Skeletal muscle tissue (tissue), 4 donors: ENCODE data around the gene CCDC121. TPM values are rescaled to one million over a fixed set of nuclear protein-coding genes. Genes with fewer than 3 reads are reported as not detected.

ENCODE experiments used
- H3K27ac ChIP-seq: one replicate; pipeline ENCODE4 v1.7.0; 2013; ENCODE audit warnings: mild to moderate bottlenecking, low read depth, low read length, inconsistent platforms
- H3K27me3 ChIP-seq, 3 donors: one replicate each; pipeline ENCODE4 v1.7.0; 2013; ENCODE audit warnings: low read length in 3 of 3; ENCODE audit not compliant: control insufficient read depth in 3 of 3, insufficient read depth in 3 of 3
- H3K36me3 ChIP-seq, 3 donors: one replicate each; pipeline ENCODE4 v1.7.0; 2013; ENCODE audit warnings: low read length in 3 of 3; ENCODE audit not compliant: control insufficient read depth in 3 of 3, insufficient read depth in 3 of 3
- H3K4me1 ChIP-seq, 3 donors: one replicate each; pipeline ENCODE4 v1.7.0; 2013; ENCODE audit warnings: low read length in 3 of 3, mild to moderate bottlenecking in 3 of 3; ENCODE audit not compliant: control insufficient read depth in 3 of 3, insufficient read depth in 3 of 3
- H3K4me3 ChIP-seq, 3 donors: one replicate each; pipeline ENCODE4 v1.7.0; 2013; ENCODE audit warnings: low read length in 3 of 3
- H3K9ac ChIP-seq, 3 donors: one replicate each; pipeline ENCODE4 v1.7.0; 2013; ENCODE audit warnings: low read length in 3 of 3, mild to moderate bottlenecking in 3 of 3, moderate library complexity in 2 of 3, low read depth in 1 of 3
- H3K9me3 ChIP-seq, 3 donors: one replicate each; pipeline ENCODE4 v1.7.0; 2013; ENCODE audit warnings: low read length in 3 of 3; ENCODE audit not compliant: control insufficient read depth in 3 of 3
- total RNA-seq: library from RNA; depleted of rRNA; stranded (reverse); fragments of >200 nt; gene quantifications from one replicate; pipeline ENCODE4 v1.2.3, GENCODE V29; 2014
- donor health status: Osteomylitis.

Gene CCDC121, protein sequence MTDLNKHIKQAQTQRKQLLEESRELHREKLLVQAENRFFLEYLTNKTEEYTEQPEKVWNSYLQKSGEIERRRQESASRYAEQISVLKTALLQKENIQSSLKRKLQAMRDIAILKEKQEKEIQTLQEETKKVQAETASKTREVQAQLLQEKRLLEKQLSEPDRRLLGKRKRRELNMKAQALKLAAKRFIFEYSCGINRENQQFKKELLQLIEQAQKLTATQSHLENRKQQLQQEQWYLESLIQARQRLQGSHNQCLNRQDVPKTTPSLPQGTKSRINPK
- 6.3 TPM for total RNA-seq

DNA sequence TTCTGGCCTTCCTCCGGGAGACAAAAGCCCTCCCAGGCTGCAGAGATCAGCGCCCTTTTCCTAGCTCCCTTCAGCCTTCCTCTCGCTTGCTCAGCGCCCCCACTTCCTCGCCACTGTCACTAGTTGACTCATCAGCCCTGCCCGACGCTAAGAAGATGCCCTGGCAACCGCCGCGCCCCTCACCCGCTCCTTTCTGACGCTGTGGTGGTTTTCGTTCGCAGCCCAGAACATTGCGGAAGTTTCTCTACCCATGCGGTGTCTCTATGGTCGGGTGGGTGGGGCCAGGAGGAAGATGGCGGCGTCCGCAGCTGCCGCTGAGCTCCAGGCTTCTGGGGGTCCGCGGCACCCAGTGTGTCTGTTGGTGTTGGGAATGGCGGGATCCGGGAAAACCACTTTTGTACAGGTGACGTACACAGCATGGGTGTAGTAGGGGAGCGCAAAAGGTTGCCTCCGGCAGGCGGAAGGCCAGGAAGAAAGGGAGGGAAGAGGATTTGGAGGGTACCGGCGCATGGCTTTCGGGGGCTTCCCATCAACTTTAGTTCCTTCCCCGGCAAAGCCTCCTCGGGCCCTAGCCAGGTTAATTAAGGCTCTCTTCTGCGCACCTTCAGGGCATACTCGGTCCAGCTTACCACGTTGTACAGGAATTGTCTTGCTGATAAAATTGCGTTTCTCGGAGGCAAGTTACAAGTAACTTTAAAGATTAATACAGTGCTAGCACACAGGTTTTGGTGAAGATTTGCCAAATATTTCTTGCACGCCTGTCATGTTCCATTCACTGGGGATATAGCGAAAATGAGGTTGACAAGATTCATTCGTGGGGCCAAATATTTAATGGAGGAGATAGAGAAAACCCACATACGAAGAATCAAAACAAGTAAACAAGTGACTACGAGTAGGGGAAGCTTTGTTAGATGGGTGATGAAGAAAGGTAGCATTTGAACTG is at the start of gene CCDC121, which contains the start of gene GPN1:
CCDC121 (minus strand) TSS at position 246 of the 943 bp plus-strand sequence. CDS start 1,213 bp downstream, outside the sequence.
GPN1 (plus strand) TSS at position 284 of the 943 bp plus-strand sequence; CDS start at position 293, 9 bp downstream.
- peak within 1 kb of the TSS; percentile 94 to 98 (median 94) for H3K4me3 ChIP-seq
- no peaks in the 10 kb centered on the region for H3K9me3 ChIP-seq
- H3K27me3 ChIP-seq = no peaks in the 10 kb centered on the region
- H3K9ac ChIP-seq = peak within 1 kb of the TSS; percentile 92 to 95 (median 94)
- peaks cover 14 to 29% (median 21%) of the 10 kb centered on the region in 3 donors for H3K36me3 ChIP-seq
- H3K27ac ChIP-seq = peak within 1 kb of the TSS; percentile 70
- peaks cover 11 to 22% (median 14%) of the 10 kb centered on the region in 3 donors for H3K4me1 ChIP-seq

DNA sequence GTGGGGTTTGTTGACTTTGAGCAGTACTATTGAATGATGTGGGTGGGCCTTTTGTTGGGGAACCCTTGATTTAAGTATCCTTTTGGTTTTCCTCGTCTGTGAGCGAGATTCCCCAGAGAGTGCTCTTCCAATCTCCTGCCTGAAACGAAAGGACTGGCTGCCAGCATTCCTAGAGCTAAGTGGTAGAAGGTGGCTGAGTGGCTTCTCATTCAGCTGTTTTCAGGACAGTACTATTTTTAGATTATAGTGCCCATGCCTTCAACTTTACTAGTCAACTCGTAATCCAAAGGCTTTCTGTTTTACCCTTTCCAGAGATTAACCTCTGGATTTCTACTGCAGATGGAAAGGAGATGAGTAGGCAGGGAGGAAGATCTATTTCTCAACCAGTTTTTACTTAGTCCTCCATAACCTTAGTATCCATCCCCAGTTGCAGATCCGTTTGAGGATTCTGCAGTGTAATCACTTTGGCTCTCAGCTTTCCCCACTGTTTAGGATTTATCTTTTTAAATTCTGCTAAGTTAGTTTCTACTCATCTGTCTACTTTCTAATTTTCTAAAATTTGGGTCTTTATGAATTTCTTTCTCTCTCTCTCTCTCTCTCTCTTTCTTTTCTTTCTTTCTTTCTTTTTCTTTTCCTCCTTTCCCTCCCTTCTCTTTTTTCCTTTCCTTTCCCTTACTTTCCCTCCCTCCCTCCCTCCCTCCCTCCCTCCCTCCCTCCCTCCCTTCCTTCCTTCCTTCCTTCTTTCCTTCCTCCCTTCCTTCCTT is 44.1 kb upstream of the CCDC121 start:
- Histone ChIP-seq H3K4me1 (peaks cover 0 to 6% (median 2%) of the 10 kb centered on the region in 3 donors), H3K9ac (peak overlapping the region in 1 of 3 donors; percentile 27), H3K9me3 (no peaks in the 10 kb centered on the region), H3K36me3 (peaks cover 12 to 62% (median 48%) of the 10 kb centered on the region in 3 donors), H3K27me3 (no peaks in the 10 kb centered on the region), H3K27ac (peak overlapping the region; percentile 8), H3K4me3 (no peak overlapping the region)

DNA sequence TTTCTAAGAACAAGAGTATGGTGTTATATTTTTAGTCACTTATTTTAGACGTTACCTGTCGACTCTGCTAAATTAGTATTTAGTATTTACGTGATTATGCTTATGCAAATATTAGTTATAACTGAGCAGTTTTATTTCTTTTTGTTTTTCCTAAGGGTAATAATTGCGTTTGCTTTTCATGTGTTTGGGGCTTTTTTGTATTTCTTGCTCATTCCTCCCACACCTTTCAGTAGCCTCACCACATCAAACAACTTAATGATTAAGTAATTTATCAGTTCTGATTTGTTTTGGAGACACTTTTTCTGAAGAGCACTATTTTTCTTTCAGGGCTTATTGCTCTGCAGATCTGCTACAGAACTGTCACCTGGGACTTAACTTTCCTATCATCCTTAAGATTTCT is 42.4 kb upstream of the CCDC121 start:
- H3K9me3 ChIP-seq = no peaks in the 10 kb centered on the region
- H3K27me3 ChIP-seq = no peaks in the 10 kb centered on the region
- no peak overlapping the region for H3K4me3 ChIP-seq
- H3K4me1 ChIP-seq = peaks cover 0 to 6% (median 2%) of the 10 kb centered on the region in 3 donors
- H3K36me3 ChIP-seq = peaks cover 12 to 50% (median 45%) of the 10 kb centered on the region in 3 donors
- no peak overlapping the region for H3K9ac ChIP-seq
- H3K27ac ChIP-seq = no peak overlapping the region

DNA sequence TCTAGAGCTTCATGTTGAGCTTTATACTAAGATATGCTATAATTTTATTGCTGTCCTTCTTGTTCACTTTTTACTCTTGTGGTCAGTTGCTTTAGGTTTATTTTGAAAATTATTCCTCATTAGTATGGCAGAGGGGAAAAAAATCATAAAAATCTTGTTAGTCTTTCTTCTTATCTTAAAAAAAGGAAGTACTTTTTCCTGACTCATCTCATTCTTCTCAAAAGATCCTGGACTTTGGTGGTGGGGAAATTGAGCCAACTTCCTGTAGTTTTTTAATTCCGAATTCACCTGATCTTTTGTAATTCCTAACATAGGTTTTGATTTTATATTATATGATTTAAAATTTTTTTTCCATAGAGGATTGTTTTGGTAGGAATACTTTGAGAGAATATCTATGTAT is 38.6 kb upstream of the CCDC121 start:
- H3K27me3 ChIP-seq = no peaks in the 10 kb centered on the region
- H3K4me1 ChIP-seq = peaks cover 13 to 23% (median 17%) of the 10 kb centered on the region in 3 donors
- no peak overlapping the region for H3K4me3 ChIP-seq
- no peak overlapping the region for H3K27ac ChIP-seq
- H3K36me3 ChIP-seq = peaks cover 7 to 32% (median 25%) of the 10 kb centered on the region in 3 donors
- no peaks in the 10 kb centered on the region for H3K9me3 ChIP-seq
- H3K9ac ChIP-seq = no peak overlapping the region

DNA sequence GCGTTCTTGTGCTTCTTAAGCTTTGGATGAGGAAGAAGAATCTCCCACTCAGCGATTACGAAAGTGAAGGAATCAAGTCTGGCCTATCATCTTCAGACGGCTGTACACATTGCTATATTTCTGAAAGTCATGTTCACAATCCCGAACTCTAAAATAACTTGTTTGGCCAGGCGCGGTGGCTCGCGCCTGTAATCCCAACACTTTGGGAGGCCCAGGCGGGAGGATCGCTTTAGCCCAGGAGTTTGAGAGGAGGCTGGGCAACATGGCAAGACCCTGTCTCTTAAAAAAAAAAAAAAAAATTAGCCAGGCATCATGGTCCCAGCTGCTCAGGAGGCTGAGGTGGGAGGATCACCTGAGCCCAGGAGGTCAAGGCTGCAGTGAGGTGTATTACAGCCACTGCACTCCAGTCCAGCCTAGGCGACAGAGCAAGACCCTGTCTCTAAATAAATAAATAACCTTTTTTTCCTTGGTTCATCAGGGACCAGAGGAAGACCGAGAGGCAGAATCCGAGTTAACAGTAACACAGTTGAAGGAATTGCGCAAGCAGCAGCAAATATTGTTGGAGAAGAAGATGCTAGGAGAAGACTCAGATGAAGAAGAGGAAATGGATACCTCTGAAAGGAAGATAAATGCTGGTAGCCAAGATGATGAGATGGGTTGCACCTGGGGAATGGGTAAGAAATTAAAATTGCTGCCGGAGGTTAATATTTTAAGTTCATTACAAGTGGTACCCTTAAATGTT is 36.0 kb upstream of the CCDC121 start:
- peaks cover 13 to 47% (median 41%) of the 10 kb centered on the region in 3 donors for H3K36me3 ChIP-seq
- peaks cover 18 to 26% (median 19%) of the 10 kb centered on the region in 3 donors for H3K4me1 ChIP-seq
- H3K4me3 ChIP-seq = peak overlapping the region; percentile 96 to 99 (median 98)
- H3K9ac ChIP-seq = peak overlapping the region; percentile 93 to 97 (median 95)
- H3K27ac ChIP-seq = no peak overlapping the region
- H3K9me3 ChIP-seq = no peaks in the 10 kb centered on the region
- H3K27me3 ChIP-seq = no peaks in the 10 kb centered on the region

DNA sequence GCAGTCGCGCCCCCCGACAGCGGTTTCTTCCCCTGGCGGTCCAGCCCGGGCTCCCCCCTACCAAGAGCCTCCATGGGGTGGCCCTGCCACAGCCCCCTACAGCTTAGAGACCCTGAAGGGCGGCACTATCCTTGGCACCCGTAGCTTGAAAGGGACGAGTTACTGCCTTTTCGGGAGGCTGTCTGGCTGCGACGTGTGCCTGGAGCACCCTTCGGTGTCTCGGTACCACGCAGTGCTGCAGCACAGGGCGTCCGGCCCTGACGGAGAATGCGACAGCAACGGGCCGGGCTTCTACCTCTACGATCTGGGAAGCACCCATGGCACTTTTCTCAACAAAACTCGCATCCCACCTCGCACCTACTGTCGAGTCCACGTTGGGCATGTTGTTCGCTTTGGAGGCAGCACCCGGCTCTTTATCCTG is 35.4 kb upstream of the CCDC121 start:
- peak overlapping the region; percentile 93 to 97 (median 95) for H3K9ac ChIP-seq
- peaks cover 12 to 49% (median 40%) of the 10 kb centered on the region in 3 donors for H3K36me3 ChIP-seq
- H3K9me3 ChIP-seq = no peaks in the 10 kb centered on the region
- H3K27me3 ChIP-seq = no peaks in the 10 kb centered on the region
- peak overlapping the region; percentile 96 for H3K27ac ChIP-seq
- peak overlapping the region; percentile 96 to 99 (median 98) for H3K4me3 ChIP-seq
- H3K4me1 ChIP-seq = peaks cover 18 to 26% (median 19%) of the 10 kb centered on the region in 3 donors

DNA sequence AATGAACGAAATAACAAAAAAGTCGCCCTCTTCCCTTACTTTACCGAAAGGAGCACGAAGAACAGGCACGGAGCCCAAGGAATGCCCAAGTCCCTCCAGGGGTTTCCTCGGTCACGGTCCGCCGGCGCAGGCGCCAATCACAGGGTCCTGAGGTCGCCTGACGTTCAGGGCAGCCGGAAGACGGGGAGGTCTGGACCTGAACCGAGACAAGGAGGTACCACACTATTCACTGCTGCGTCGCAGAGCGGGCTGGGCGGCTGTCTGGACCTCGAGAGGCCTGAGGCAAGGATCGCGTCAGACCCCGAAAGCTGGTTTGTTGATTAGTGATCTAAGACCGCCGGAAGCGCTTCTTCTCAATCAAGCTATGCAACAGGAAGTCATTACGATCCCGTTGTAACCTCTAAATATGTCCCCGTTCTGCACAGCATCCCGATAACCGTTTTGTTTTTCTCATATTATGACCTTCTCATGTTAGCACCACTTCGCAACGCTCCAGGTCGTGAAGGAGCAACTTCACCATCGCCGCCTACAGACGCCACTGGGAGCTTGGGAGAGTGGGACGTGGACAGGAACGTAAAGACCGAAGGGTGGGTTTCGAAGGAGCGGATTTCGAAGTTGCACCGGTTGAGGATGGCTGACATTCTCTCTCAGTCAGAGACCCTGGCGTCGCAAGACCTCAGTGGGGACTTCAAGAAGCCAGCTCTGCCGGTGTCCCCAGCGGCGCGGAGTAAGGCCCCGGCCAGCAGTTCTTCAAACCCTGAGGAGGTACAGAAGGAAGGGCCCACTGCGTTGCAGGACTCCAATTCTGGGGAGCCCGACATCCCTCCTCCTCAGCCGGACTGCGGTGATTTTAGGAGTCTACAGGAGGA is 34.7 kb upstream of the CCDC121 start, which contains the start of the genes SLC4A1AP and SUPT7L:
SLC4A1AP (plus strand) TSS at position 605 of the 869 bp plus-strand sequence; CDS start at position 631, 26 bp downstream.
SUPT7L (minus strand) TSS at position 330 of the 869 bp plus-strand sequence. CDS start 1,422 bp downstream, outside the sequence.
- peaks cover 9 to 45% (median 36%) of the 10 kb centered on the region in 3 donors for H3K36me3 ChIP-seq
- no peaks in the 10 kb centered on the region for H3K9me3 ChIP-seq
- peak within 1 kb of the TSS; percentile 93 to 97 (median 95) for H3K9ac ChIP-seq

DNA sequence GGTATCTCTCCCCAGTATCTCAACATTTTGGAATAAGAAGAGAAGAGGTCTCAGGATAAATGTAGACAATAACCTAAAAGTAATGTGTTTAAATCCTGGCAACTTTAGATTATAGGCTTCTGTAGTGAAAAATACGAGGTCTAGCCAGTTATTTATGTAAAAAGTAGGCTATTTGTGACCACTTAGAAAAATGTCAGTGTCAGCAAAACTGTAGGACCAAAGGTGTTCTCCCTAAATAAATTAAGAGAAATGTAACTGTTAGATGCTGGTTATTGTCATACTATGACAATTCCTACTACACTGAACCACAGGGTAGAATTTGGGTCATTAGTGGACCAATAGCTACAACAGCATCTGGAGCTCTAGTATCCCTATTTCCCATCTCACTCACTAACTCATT is 32.6 kb upstream of the CCDC121 start:
- no peak overlapping the region for H3K9ac ChIP-seq
- H3K36me3 ChIP-seq = peaks cover 14 to 53% (median 48%) of the 10 kb centered on the region in 3 donors
- H3K27ac ChIP-seq = no peak overlapping the region
- no peaks in the 10 kb centered on the region for H3K9me3 ChIP-seq
- H3K4me3 ChIP-seq = no peak overlapping the region
- no peaks in the 10 kb centered on the region for H3K27me3 ChIP-seq
- H3K4me1 ChIP-seq = peaks cover 18 to 26% (median 19%) of the 10 kb centered on the region in 3 donors

More for the DNA sequence above, 34.7 kb upstream of the CCDC121 start, which contains the start of the genes SLC4A1AP and SUPT7L:
- Histone ChIP-seq H3K4me1 (peaks cover 18 to 26% (median 19%) of the 10 kb centered on the region in 3 donors), H3K27ac (peak within 1 kb of the TSS; percentile 96), H3K27me3 (no peaks in the 10 kb centered on the region), H3K4me3 (peak within 1 kb of the TSS; percentile 96 to 99 (median 98))
